ENCODE data around the gene CYP4Z1.

DNA sequence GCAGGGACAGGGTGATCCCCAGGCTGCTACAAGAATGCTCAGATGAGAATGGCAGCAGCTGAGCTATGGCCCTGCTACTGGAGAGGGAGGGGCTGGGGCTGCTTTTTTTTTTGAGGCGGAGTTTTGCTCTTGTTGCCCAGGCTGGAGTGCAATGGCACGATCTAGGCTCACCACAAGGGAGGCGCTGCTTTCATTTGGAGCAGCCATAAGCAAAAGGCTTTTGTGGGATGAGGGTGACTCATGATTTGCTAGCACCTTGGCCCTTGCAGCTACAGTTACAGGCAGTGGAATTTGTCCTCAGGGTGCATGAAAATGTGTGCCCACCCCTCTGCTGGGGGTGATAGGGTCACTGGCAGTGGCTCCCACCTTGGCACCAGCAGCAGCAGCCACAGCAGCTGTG is 37.8 kb downstream of the CYP4Z1 start:
- TF ChIP-seq, protein P1, sequence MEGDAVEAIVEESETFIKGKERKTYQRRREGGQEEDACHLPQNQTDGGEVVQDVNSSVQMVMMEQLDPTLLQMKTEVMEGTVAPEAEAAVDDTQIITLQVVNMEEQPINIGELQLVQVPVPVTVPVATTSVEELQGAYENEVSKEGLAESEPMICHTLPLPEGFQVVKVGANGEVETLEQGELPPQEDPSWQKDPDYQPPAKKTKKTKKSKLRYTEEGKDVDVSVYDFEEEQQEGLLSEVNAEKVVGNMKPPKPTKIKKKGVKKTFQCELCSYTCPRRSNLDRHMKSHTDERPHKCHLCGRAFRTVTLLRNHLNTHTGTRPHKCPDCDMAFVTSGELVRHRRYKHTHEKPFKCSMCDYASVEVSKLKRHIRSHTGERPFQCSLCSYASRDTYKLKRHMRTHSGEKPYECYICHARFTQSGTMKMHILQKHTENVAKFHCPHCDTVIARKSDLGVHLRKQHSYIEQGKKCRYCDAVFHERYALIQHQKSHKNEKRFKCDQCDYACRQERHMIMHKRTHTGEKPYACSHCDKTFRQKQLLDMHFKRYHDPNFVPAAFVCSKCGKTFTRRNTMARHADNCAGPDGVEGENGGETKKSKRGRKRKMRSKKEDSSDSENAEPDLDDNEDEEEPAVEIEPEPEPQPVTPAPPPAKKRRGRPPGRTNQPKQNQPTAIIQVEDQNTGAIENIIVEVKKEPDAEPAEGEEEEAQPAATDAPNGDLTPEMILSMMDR (IDR thresholded peaks at IDR 0.05; ENCODE audit: low read depth, low read length, poor library complexity, severe bottlenecking): no peak
- no peak for TF ChIP-seq EZH2phosphoT487 (IDR thresholded peaks at IDR 0.05; ENCODE audit: borderline replicate concordance, low read length)
